Limb (tissue), 2 donors: ENCODE data around the gene DAP.
"Not testable (repeated sequence)": the region's sequence is repeated elsewhere in the genome, so short reads cannot be mapped to it uniquely, and the experiment has no call there.

Experiments
- DNase-seq, 2 donors: peaks; one replicate each; pipeline ENCODE4 v3.0.0-alpha.2; 2016; ENCODE audit errors: extremely low spot score in 2 of 2

The DAP gene

GRCh38 chr5:10672146-10673016, 88.7 kb downstream of the DAP start:
- DNase-seq = no peak

DNA sequence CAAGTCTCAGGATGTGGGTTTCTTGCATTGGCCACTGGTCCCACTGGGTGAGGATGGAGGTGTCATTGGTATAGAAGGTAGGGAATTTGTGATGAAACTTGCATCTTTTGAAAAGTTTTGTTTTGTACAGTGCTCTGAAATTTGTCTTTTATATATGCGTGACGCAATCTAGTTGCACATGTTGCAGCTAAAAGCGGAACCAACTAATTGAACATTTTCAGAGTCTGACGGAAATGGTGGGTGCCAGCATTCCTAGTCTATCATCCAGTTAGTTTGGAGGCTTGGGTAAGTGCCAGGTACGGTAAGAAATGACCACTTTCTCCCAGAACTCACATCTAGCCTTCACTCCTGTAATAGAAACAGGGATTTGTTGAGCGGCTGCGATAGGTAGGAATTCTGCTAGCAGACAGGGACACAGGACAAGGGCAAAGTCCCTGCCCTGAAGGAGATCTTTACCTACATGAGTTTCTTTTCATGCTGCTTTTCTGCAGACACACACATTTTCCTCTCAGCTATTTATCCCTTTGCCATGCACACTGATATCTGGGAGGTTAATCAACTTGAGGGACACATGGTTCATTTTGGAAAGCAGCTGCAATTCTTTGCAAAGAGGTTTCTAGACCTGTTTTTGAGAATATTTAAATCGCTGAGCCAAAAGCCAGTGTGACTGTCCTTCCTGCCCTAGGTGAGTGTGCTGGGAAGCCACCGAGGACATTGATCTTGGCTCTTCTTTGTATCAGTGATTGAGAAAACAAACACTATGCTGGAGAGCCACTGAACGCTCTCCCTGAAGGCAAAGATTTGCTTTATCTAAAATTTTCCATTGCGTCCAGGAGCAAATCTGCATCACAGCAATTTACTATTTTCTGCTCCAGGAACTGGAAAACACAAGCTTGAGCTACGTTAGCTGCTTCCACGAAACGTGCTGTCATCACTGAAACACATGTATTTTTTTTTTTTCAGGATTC, 89.7 kb downstream of the DAP start:
- no peak for DNase-seq

- no peak for DNase-seq
Observed at GRCh38 chr5:10669983-10670382, 91.1 kb downstream of the DAP start.

DNA sequence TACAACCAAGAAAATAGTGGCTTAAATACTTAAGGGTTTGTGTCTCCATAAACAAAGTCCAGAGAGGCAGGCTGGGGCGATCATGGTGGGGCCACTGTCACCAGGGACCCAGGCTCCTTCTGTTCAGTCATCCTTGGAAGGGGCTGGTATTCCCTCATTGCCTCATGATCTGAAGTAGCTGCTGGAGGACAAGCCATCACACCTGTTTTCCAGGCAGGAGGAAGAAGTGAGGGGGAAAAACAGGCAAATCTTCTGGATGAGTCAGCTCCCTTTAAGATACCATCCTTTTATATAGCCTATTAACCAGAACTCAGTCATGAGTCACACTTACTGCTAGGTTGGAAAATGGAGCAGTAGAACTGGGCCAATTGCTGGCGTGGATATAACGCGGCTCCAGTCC, 92.3 kb downstream of the DAP start:
- no peak for DNase-seq

DNA sequence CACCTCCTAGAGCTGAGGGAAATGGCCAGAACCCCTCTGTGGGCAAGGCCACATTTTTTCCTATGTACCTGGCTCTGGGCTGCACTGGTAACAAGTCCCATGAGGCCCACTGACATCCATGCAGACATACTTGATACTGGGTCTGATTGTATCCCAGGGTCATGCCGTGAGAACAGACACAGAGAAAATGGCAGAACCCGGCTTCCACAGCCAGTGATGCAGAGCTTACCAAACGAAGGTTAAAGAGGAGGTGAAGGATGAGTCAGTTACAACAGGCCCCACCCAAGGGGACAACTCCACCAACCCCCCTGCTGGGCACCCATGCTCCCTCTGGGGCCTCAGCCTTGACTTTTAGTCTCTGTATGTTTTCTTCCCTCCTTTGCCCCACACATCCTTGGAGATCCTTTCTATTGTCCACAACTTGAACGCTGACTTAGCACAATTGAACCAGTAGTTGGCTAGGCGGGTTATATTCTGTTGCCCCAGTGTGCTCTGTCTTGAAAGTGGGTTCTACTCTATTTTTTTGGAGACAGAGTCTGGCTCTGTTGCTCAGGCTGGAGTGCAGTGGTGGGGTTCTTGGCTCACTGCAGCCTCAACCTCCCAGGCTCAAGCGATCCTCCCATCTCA, 93.5 kb downstream of the DAP start:
- no peak for DNase-seq

DNA sequence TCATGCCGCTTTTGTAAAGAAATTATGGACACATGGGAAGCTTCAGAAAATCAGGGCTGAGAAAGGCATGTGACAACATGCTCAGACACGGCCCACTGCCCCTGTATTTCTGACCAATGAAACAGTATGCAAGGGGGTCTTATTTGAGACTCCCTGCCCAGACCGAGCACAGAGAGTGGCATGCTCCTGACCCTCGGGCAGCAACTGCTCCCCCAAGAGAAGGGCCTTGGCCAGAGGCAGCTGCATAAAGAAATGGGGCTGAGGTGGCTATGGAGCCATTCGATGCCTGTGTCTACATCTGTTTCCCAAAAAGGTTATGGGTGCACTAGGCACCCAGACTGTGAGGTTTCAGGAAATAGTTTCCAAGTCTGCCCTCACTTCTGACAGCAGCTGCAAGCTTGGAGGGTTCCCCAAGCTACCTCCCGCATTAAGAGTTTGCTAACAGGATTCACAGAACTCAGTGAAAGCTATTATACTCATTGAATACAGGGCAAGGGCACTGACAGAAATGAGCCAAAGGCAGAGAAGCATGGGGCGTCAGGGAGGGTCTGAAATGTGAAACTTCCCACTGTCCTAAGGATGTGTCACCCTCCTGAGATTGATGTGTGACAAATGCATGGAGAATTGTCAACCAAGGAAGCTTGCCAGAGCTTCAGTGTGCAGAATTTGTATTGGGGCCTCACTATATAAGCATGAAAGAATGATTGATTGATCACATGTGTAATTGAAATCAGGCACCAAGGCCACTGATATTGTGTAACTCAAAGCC, 94.3 kb downstream of the DAP start:
- DNase-seq = no peak

DNA sequence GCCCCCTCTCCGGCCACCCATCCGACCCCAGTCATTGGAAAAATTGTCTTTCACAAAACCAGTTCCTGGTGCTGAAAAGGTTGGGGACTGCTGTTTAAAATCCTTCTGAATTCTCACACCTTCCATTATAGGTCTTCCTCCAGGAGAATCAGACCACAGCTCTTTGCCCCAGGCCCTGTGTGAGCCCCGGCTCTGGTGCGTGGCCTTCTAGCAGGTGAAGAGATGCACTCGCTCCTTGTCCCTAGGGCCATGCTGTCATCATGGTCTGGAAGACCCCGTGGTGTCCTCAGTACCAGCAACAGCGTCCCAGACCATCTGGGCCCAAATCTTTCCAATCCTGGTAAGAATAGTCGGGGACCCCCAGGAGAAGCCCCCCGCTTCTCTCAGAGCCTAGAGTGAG, 95.2 kb downstream of the DAP start:
- DNase-seq = no peak

- not testable (repeated sequence) for DNase-seq
Observed at GRCh38 chr5:10664180-10664769, 96.8 kb downstream of the DAP start.

- peak; percentile 24 to 57 for DNase-seq
Observed at GRCh38 chr5:10663489-10664179, 97.4 kb downstream of the DAP start.

DNA sequence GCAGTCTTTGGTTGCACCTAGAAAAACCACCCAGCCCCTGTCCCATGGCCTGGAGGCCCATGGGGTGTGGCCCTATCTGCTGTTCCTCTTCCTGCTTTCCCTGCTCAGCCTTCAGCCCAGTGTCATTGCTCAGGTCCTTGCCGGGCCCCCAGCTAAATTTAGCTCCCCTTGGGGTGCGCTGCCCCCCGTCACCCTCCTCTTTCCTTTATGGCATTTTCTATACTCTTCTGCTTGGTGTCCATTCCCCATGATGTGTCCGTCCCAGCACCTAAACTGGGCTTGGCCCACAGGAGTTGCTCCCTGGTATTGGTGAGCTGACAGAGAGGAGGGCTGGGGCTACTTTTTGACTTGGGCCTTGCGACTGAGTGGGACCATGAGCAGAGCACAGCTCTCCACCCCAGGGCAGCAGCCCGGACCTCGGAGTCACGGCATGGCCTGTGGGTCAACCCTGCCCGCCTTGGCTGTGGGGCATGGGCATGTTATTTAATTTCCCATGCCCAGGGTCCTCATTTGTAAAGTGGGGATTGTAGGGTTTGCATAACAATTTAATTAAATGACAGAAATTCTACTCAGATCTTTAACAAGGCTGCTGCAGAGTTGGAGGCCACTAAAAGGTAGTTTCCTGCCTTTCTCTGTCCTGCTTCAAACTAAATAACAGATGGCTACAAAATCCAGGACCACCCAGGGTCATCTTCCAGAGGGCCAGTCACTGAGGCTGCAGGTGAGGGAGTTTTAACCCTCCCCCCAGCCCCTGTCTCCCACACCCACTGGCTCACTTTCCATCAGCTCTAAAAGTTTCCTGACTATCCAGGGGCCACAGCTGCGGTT, 98.2 kb downstream of the DAP start:
- no peak for DNase-seq

- DNase-seq = no peak
Observed at GRCh38 chr5:10662083-10662482, 99.0 kb downstream of the DAP start.

GRCh38 chr5:10661401-10661800, 99.6 kb downstream of the DAP start:
- DNase-seq = no peak

- no peak for DNase-seq
Observed at GRCh38 chr5:10660720-10661387, 100.2 kb downstream of the DAP start.

DNA sequence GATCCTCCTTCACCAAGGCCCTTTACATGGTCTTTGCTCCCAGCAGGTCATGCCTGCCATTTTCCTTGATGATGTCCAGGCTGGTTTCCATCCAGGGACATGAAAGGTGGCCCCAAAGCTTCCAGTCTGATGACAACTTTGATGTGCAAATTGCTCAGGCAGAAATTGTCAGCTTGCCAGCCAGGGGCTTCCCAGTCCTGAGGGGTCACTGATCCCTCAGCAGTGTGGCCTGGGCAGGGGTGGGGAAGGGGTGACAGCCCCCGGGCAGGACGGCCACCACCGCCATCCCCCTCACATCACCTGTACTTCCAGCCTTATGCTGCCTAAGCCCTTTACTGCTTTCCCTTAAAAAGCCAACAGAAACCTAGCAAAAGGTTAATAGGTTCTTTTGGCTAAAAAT, 100.9 kb downstream of the DAP start:
- DNase-seq = no peak

DNA sequence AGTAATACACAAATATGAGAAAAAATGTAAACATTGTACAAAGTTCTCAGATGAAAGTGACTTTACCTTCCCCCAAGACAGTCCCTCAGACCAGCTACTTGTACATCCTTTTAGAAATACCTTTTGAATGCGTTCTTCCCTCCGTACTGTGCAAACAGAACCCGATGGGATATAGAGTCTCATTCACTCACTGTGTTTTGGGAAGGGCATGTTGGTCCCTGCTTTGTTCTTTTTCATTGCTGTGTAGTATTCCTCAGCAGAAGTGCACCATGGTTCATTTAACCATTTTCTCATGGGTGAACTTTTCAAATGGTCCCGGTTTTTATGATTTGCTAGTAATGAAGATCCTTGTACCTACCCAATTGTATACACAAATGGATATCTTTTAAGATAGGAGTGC, 102.8 kb downstream of the DAP start:
- DNase-seq = no peak

DNA sequence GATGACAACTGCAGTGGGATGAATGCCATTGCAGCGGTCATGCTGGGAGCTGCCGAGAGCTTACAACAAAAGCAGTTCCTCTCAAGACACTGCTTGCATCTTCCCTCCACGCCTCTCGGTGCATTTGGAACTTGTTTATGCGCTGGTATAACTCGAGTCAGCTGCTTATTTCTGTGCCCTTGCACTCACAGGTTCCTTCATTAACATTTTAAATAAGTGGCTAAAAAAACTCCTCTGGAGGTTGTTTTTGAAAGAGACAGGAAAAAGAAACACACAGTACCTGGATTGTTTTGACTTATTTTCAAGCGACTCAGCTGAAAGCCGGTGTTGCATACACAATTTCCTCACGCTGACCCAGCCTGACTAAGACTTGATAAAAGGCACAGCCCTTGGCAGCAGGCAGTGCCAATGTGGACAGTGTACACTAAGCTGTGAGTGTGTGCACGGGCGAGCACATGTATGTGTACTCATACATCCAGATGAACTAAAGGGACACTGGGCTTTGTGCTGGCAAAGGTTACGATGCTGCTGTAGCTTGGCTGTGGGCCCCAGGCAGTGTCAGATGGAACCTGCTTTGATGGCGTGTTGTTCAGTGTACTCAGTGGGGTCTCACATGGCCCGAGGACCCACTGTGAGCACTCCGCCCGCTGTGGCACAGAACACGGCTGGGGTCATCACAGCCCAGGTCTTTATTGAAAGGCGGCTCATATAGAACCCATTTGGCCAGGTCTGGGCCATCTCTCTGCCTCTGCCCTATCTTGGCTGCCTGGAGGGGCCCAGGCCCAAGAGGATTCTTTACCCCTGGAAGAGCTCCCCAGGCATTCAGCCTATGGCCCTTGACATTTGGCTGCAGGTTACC, 104.8 kb downstream of the DAP start:
- no peak for DNase-seq

- no peak for DNase-seq
Observed at GRCh38 chr5:10655161-10655971, 105.7 kb downstream of the DAP start.
